Keratinocyte (primary cell): ENCODE data around the gene NECTIN3.

ENCODE experiments used
- EZH2 ChIP-seq: IDR thresholded peaks from one replicate; pipeline ENCODE4 v1.6.1; 2012; ENCODE audit warnings: inconsistent platforms, mild to moderate bottlenecking, low read length, moderate library complexity
- TF ChIP-seq, protein P1 (sequence below), 3 experiments: IDR thresholded peaks in 1 of 3; conservative IDR thresholded peaks in 1 of 3; optimal IDR thresholded peaks in 1 of 3; 2 replicates in 2 of 3; 3 replicates in 1 of 3; pipeline versions ENCODE3 to v1.5.1; 2011; ENCODE audit warnings: low read length in 3 of 3, mild to moderate bottlenecking in 3 of 3, moderate library complexity in 2 of 3, control low read depth in 1 of 3, inconsistent platforms in 1 of 3; ENCODE audit not compliant: insufficient read depth in 2 of 3; ENCODE audit errors: extremely low read depth in 1 of 3

- TF ChIP-seq EZH2 = no peak
- TF ChIP-seq, protein P1, sequence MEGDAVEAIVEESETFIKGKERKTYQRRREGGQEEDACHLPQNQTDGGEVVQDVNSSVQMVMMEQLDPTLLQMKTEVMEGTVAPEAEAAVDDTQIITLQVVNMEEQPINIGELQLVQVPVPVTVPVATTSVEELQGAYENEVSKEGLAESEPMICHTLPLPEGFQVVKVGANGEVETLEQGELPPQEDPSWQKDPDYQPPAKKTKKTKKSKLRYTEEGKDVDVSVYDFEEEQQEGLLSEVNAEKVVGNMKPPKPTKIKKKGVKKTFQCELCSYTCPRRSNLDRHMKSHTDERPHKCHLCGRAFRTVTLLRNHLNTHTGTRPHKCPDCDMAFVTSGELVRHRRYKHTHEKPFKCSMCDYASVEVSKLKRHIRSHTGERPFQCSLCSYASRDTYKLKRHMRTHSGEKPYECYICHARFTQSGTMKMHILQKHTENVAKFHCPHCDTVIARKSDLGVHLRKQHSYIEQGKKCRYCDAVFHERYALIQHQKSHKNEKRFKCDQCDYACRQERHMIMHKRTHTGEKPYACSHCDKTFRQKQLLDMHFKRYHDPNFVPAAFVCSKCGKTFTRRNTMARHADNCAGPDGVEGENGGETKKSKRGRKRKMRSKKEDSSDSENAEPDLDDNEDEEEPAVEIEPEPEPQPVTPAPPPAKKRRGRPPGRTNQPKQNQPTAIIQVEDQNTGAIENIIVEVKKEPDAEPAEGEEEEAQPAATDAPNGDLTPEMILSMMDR (optimal IDR thresholded peaks at IDR 0.05 in 1 of 3, IDR thresholded peaks at IDR 0.05 in 1 of 3, conservative IDR thresholded peaks at IDR 0.05 in 1 of 3; ENCODE audit: extremely low read depth in 1 of 3, insufficient read depth in 2 of 3, low read length in 3 of 3) = no peak
Observed at GRCh38 chr3:111194048-111194447, 122.4 kb downstream of the NECTIN3 start.
